ENCODE measurements around the gene BORCS5. TPM values are rescaled to one million over a fixed set of nuclear protein-coding genes. Genes with fewer than 3 reads are reported as not detected.

The BORCS5 gene
- total and polyA plus RNA-seq, 2 experiments from 2014 or later = 7.7 to 14.1 TPM

- in situ Hi-C loops (cut with MboI) = no loop called here
- DNase-seq = no peak
- no peaks in the 10 kb centered on the region for H3K9me2 ChIP-seq (ENCODE audit: insufficient read depth)
- no peak overlapping the region for H2AFZ ChIP-seq
- H3K4me1 ChIP-seq (ENCODE audit: insufficient read depth) = no peaks in the 10 kb centered on the region
- 95 to 96% methylated on average over 20 of the region's 20 CpGs for WGBS, 2 experiments (ENCODE audit: low coverage in 1 of 2, low lambda C conversion rate in 2 of 2, missing lambda C conversion rate in 2 of 2)
- no peak overlapping the region for H3K4me2 ChIP-seq (ENCODE audit: unreplicated experiment)
- no peak overlapping the region for H3K9ac ChIP-seq
- H3K36me3 ChIP-seq (ENCODE audit: low read depth) = no peaks in the 10 kb centered on the region
- H3K27ac ChIP-seq = no peak overlapping the region
- no peaks in the 10 kb centered on the region for H3K27me3 ChIP-seq (replicated peaks; ENCODE audit: insufficient read depth)
- no peak for TF ChIP-seq EZH2phosphoT487 (IDR thresholded peaks at IDR 0.05; ENCODE audit: insufficient read depth, low read depth)
- no peaks in the 10 kb centered on the region for H3F3A ChIP-seq (ENCODE audit: insufficient read depth)
- H4K20me1 ChIP-seq (ENCODE audit: insufficient read depth) = no peaks in the 10 kb centered on the region
- H3K79me2 ChIP-seq (ENCODE audit: insufficient read depth) = no peaks in the 10 kb centered on the region
- H3K9me3 ChIP-seq (ENCODE audit: low read depth) = no peaks in the 10 kb centered on the region
- no peak overlapping the region for H3K4me3 ChIP-seq
Observed at GRCh38 chr12:12465522-12465921, 108.6 kb downstream of the BORCS5 start.

- in situ Hi-C loops (cut with MboI) = no loop called here
- TF ChIP-seq EZH2phosphoT487 (IDR thresholded peaks at IDR 0.05; ENCODE audit: insufficient read depth, low read depth) (no peak), EZH2 (IDR thresholded peaks at IDR 0.05; ENCODE audit: insufficient read depth, poor library complexity, severe bottlenecking) (no peak)
- no peaks in the 10 kb centered on the region for H4K20me1 ChIP-seq (ENCODE audit: insufficient read depth)
- no peaks in the 10 kb centered on the region for H3K9me3 ChIP-seq (ENCODE audit: low read depth)
- H3K4me3 ChIP-seq = no peak overlapping the region
- H3K9ac ChIP-seq = no peak overlapping the region
- no peaks in the 10 kb centered on the region for H3F3A ChIP-seq (ENCODE audit: insufficient read depth)
- H2AFZ ChIP-seq = no peak overlapping the region
- no peaks in the 10 kb centered on the region for H3K4me1 ChIP-seq (ENCODE audit: insufficient read depth)
- no peak for DNase-seq
- no peak overlapping the region for H3K4me2 ChIP-seq (ENCODE audit: unreplicated experiment)
- H3K27ac ChIP-seq = no peak overlapping the region
- H3K79me2 ChIP-seq (ENCODE audit: insufficient read depth) = no peaks in the 10 kb centered on the region
- no peaks in the 10 kb centered on the region for H3K27me3 ChIP-seq (replicated peaks; ENCODE audit: insufficient read depth)
- no peaks in the 10 kb centered on the region for H3K9me2 ChIP-seq (ENCODE audit: insufficient read depth)
- WGBS, 2 experiments (ENCODE audit: low coverage in 1 of 2, low lambda C conversion rate in 2 of 2, missing lambda C conversion rate in 2 of 2) = 96 to 98% methylated on average over 7 of the region's 7 CpGs
- no peaks in the 10 kb centered on the region for H3K36me3 ChIP-seq (ENCODE audit: low read depth)
Observed at GRCh38 chr12:12466157-12466556, 109.3 kb downstream of the BORCS5 start.

- Histone ChIP-seq H3K36me3 (ENCODE audit: low read depth) (no peaks in the 10 kb centered on the region), H3K9me2 (ENCODE audit: insufficient read depth) (no peaks in the 10 kb centered on the region), H3F3A (ENCODE audit: insufficient read depth) (no peaks in the 10 kb centered on the region), H3K27ac (no peak overlapping the region), H3K4me2 (ENCODE audit: unreplicated experiment) (no peak overlapping the region), H3K27me3 (replicated peaks; ENCODE audit: insufficient read depth) (no peaks in the 10 kb centered on the region), H4K20me1 (ENCODE audit: insufficient read depth) (no peaks in the 10 kb centered on the region), H3K9ac (no peak overlapping the region), H2AFZ (no peak overlapping the region), H3K9me3 (ENCODE audit: low read depth) (no peaks in the 10 kb centered on the region), H3K4me1 (ENCODE audit: insufficient read depth) (no peaks in the 10 kb centered on the region), H3K79me2 (ENCODE audit: insufficient read depth) (no peaks in the 10 kb centered on the region), H3K4me3 (no peak overlapping the region)
- no peak for DNase-seq
- 89 to 90% methylated on average over 6 of the region's 6 CpGs for whole genome bisulfite sequencing, 2 experiments (ENCODE audit: low coverage in 1 of 2, low lambda C conversion rate in 2 of 2, missing lambda C conversion rate in 2 of 2)
- in situ Hi-C loops (cut with MboI) = no loop called here
- no peak for TF ChIP-seq EZH2 (IDR thresholded peaks at IDR 0.05; ENCODE audit: insufficient read depth, poor library complexity, severe bottlenecking)
- TF ChIP-seq EZH2phosphoT487 (IDR thresholded peaks at IDR 0.05; ENCODE audit: insufficient read depth, low read depth) = no peak
Observed at GRCh38 chr12:12467264-12467663, 110.4 kb downstream of the BORCS5 start.

GRCh38 chr12:12467688-12468261, 110.9 kb downstream of the BORCS5 start:
- 92 to 94% methylated on average over 14 of the region's 14 CpGs for WGBS, 2 experiments (ENCODE audit: low coverage in 1 of 2, low lambda C conversion rate in 2 of 2, missing lambda C conversion rate in 2 of 2)
- H3F3A ChIP-seq (ENCODE audit: insufficient read depth) = no peaks in the 10 kb centered on the region
- no peaks in the 10 kb centered on the region for H4K20me1 ChIP-seq (ENCODE audit: insufficient read depth)
- H3K79me2 ChIP-seq (ENCODE audit: insufficient read depth) = no peaks in the 10 kb centered on the region
- no peak overlapping the region for H3K9ac ChIP-seq
- no peaks in the 10 kb centered on the region for H3K36me3 ChIP-seq (ENCODE audit: low read depth)
- TF ChIP-seq EZH2phosphoT487 (IDR thresholded peaks at IDR 0.05; ENCODE audit: insufficient read depth, low read depth) (no peak), EZH2 (IDR thresholded peaks at IDR 0.05; ENCODE audit: insufficient read depth, poor library complexity, severe bottlenecking) (no peak)
- no peak overlapping the region for H3K4me2 ChIP-seq (ENCODE audit: unreplicated experiment)
- no peaks in the 10 kb centered on the region for H3K9me2 ChIP-seq (ENCODE audit: insufficient read depth)
- no peaks in the 10 kb centered on the region for H3K4me1 ChIP-seq (ENCODE audit: insufficient read depth)
- H3K9me3 ChIP-seq (ENCODE audit: low read depth) = no peaks in the 10 kb centered on the region
- no peak overlapping the region for H3K27ac ChIP-seq
- in situ Hi-C loops (cut with MboI) = no loop called here
- H2AFZ ChIP-seq = no peak overlapping the region
- H3K4me3 ChIP-seq = no peak overlapping the region
- H3K27me3 ChIP-seq (replicated peaks; ENCODE audit: insufficient read depth) = no peaks in the 10 kb centered on the region
- DNase-seq = no peak

- H3K36me3 ChIP-seq (ENCODE audit: low read depth) = no peaks in the 10 kb centered on the region
- WGBS, 2 experiments (ENCODE audit: low coverage in 1 of 2, low lambda C conversion rate in 2 of 2, missing lambda C conversion rate in 2 of 2) = 95% methylated on average over 3 of the region's 3 CpGs
- no peaks in the 10 kb centered on the region for H4K20me1 ChIP-seq (ENCODE audit: insufficient read depth)
- no peaks in the 10 kb centered on the region for H3K27me3 ChIP-seq (replicated peaks; ENCODE audit: insufficient read depth)
- H2AFZ ChIP-seq = no peak overlapping the region
- no peak overlapping the region for H3K4me3 ChIP-seq
- no peak for DNase-seq
- no peak for TF ChIP-seq EZH2phosphoT487 (IDR thresholded peaks at IDR 0.05; ENCODE audit: insufficient read depth, low read depth)
- TF ChIP-seq EZH2 (IDR thresholded peaks at IDR 0.05; ENCODE audit: insufficient read depth, poor library complexity, severe bottlenecking) = no peak
- no peaks in the 10 kb centered on the region for H3K9me3 ChIP-seq (ENCODE audit: low read depth)
- H3K79me2 ChIP-seq (ENCODE audit: insufficient read depth) = no peaks in the 10 kb centered on the region
- H3K9ac ChIP-seq = no peak overlapping the region
- no peaks in the 10 kb centered on the region for H3K9me2 ChIP-seq (ENCODE audit: insufficient read depth)
- in situ Hi-C loops (cut with MboI) = no loop called here
- no peaks in the 10 kb centered on the region for H3F3A ChIP-seq (ENCODE audit: insufficient read depth)
- H3K4me1 ChIP-seq (ENCODE audit: insufficient read depth) = no peaks in the 10 kb centered on the region
- no peak overlapping the region for H3K4me2 ChIP-seq (ENCODE audit: unreplicated experiment)
- H3K27ac ChIP-seq = no peak overlapping the region
Observed at GRCh38 chr12:12468575-12468974, 111.7 kb downstream of the BORCS5 start.

Data from GM23248 (cell line).